MM.1S (cell line): ENCODE measurements around the gene LDLRAD4.

Source experiments
- DNase-seq: peaks from one replicate; pipeline ENCODE4 v3.0.0-alpha.2; 2015
- H2AFZ ChIP-seq: fragments of 300-600 bp; sonication (generic); 2 replicates; pipeline ENCODE4 v1.6.0; 2016; ENCODE audit warnings: antibody characterized with exemption, low read length
- H3F3A ChIP-seq: fragments of 300-600 bp; sonication (generic); 2 replicates; pipeline ENCODE4 v1.6.1; 2016; ENCODE audit warnings: mild to moderate bottlenecking, antibody characterized with exemption, low read length, moderate library complexity, mixed read lengths; ENCODE audit not compliant: insufficient read depth
- H3K27ac ChIP-seq: fragments of 300-600 bp; sonication (generic); 2 replicates; pipeline ENCODE4 v1.5.1; 2016; ENCODE audit warnings: mild to moderate bottlenecking, low read length
- H3K27me3 ChIP-seq: fragments of 300-600 bp; sonication (generic); replicated peaks from 2 replicates; pipeline ENCODE4 v1.6.0; 2016; ENCODE audit warnings: low read length; ENCODE audit not compliant: insufficient read depth
- H3K36me3 ChIP-seq: fragments of 300-600 bp; sonication (generic); replicated peaks from 2 replicates; pipeline ENCODE4 v1.6.1; 2016; ENCODE audit warnings: mild to moderate bottlenecking, low read length, mixed read lengths; ENCODE audit not compliant: insufficient read depth
- H3K4me1 ChIP-seq: fragments of 300-600 bp; sonication (generic); 2 replicates; pipeline ENCODE4 v1.6.1; 2016; ENCODE audit warnings: low read length, mixed read lengths
- H3K4me2 ChIP-seq: fragments of 300-600 bp; sonication (generic); 2 replicates; pipeline ENCODE4 v1.6.0; 2016; ENCODE audit warnings: low read depth, low read length
- H3K4me3 ChIP-seq: fragments of 300-600 bp; sonication (generic); 2 replicates; pipeline ENCODE4 v1.5.1; 2016; ENCODE audit warnings: low read length, mixed read lengths
- H3K79me2 ChIP-seq: fragments of 300-600 bp; sonication (generic); 2 replicates; pipeline ENCODE4 v1.6.1; 2016; ENCODE audit warnings: mixed run types, low read length, mixed read lengths
- H3K9ac ChIP-seq: fragments of 300-600 bp; sonication (generic); 2 replicates; pipeline ENCODE4 v1.6.1; 2016; ENCODE audit warnings: low read length, mixed read lengths
- H3K9me2 ChIP-seq: fragments of 300-600 bp; sonication (generic); replicated peaks from 2 replicates; pipeline ENCODE4 v1.6.1; 2016; ENCODE audit warnings: mild to moderate bottlenecking, low read length, mixed read lengths; ENCODE audit not compliant: insufficient read depth
- H3K9me3 ChIP-seq: fragments of 300-600 bp; sonication (generic); replicated peaks from 2 replicates; pipeline ENCODE4 v1.6.1; 2016; ENCODE audit warnings: mild to moderate bottlenecking, low read length, mixed read lengths; ENCODE audit not compliant: insufficient read depth
- H4K20me1 ChIP-seq: fragments of 300-600 bp; sonication (generic); 2 replicates; pipeline ENCODE4 v1.6.1; 2016; ENCODE audit warnings: mild to moderate bottlenecking, low read length, moderate library complexity, mixed read lengths; ENCODE audit not compliant: insufficient read depth
- CTCF ChIP-seq: fragments of 300-600 bp; sonication (generic); IDR thresholded peaks from 2 replicates; pipeline ENCODE4 v1.5.1; 2016; ENCODE audit warnings: antibody characterized with exemption, low read length, mixed read lengths
- EZH2 ChIP-seq: fragments of 300-600 bp; sonication (generic); optimal IDR thresholded peaks from 2 replicates; pipeline ENCODE3; 2017; ENCODE audit warnings: low read depth, mild to moderate bottlenecking, antibody characterized with exemption, low read length, mixed read lengths
- EZH2phosphoT487 ChIP-seq: fragments of 300-600 bp; sonication (generic); IDR thresholded peaks from 2 replicates; pipeline ENCODE4 v1.6.1; 2018; ENCODE audit warnings: antibody characterized with exemption, low read length

LDLRAD4 gene

GRCh38 chr18:13399511-13399910 lies 181.0 kb downstream of the LDLRAD4 start:
- H3K27me3 ChIP-seq: no peaks in the 10 kb centered on the region
- no peak for DNase-seq
- H3K9me3 ChIP-seq: no peaks in the 10 kb centered on the region
- H3F3A ChIP-seq: no peaks in the 10 kb centered on the region
- no peak overlapping the region for H2AFZ ChIP-seq
- H3K27ac ChIP-seq: no peak overlapping the region
- no peaks in the 10 kb centered on the region for H3K9me2 ChIP-seq
- H3K4me1 ChIP-seq: no peaks in the 10 kb centered on the region
- TF ChIP-seq CTCF (no peak), EZH2phosphoT487 (no peak), EZH2 (no peak)
- no peaks in the 10 kb centered on the region for H3K36me3 ChIP-seq
- H3K4me2 ChIP-seq: no peak overlapping the region
- H3K4me3 ChIP-seq: no peak overlapping the region
- no peaks in the 10 kb centered on the region for H4K20me1 ChIP-seq
- H3K79me2 ChIP-seq: no peaks in the 10 kb centered on the region
- no peak overlapping the region for H3K9ac ChIP-seq

- H3K36me3 ChIP-seq: no peaks in the 10 kb centered on the region
- H3K9me3 ChIP-seq: no peaks in the 10 kb centered on the region
- H3K79me2 ChIP-seq: no peaks in the 10 kb centered on the region
- no peaks in the 10 kb centered on the region for H3K4me1 ChIP-seq
- no peak overlapping the region for H3K27ac ChIP-seq
- H3K4me3 ChIP-seq: no peak overlapping the region
- TF ChIP-seq EZH2phosphoT487 (no peak), CTCF (no peak), EZH2 (no peak)
- H4K20me1 ChIP-seq: no peaks in the 10 kb centered on the region
- no peak overlapping the region for H3K9ac ChIP-seq
- H3K4me2 ChIP-seq: no peak overlapping the region
- no peaks in the 10 kb centered on the region for H3F3A ChIP-seq
- no peak overlapping the region for H2AFZ ChIP-seq
- H3K27me3 ChIP-seq: no peaks in the 10 kb centered on the region
- H3K9me2 ChIP-seq: no peaks in the 10 kb centered on the region
- DNase-seq: no peak
Observed at GRCh38 chr18:13400636-13401315, 182.2 kb downstream of the LDLRAD4 start.

GRCh38 chr18:13401404-13401803 lies 182.8 kb downstream of the LDLRAD4 start:
- H3K9ac ChIP-seq: no peak overlapping the region
- no peaks in the 10 kb centered on the region for H3K36me3 ChIP-seq
- H3K27ac ChIP-seq: no peak overlapping the region

More at GRCh38 chr18:13401404-13401803, 182.8 kb downstream of the LDLRAD4 start:
- no peaks in the 10 kb centered on the region for H3K27me3 ChIP-seq
- H3K9me2 ChIP-seq: no peaks in the 10 kb centered on the region
- no peak overlapping the region for H2AFZ ChIP-seq
- no peak for TF ChIP-seq EZH2
- TF ChIP-seq CTCF: no peak
- TF ChIP-seq EZH2phosphoT487: no peak
- no peaks in the 10 kb centered on the region for H4K20me1 ChIP-seq
- no peak overlapping the region for H3K4me3 ChIP-seq
- no peaks in the 10 kb centered on the region for H3K4me1 ChIP-seq
- no peak for DNase-seq
- no peaks in the 10 kb centered on the region for H3K9me3 ChIP-seq
- no peak overlapping the region for H3K4me2 ChIP-seq
- H3F3A ChIP-seq: no peaks in the 10 kb centered on the region
- no peaks in the 10 kb centered on the region for H3K79me2 ChIP-seq
